Nephron (organoid): ENCODE results near the gene ZBTB6.
"Not testable (repeated sequence)": the region's sequence is repeated elsewhere in the genome, so short reads cannot be mapped to it uniquely, and the experiment has no call there.

Experiments used
- H3K27ac Mint-ChIP-seq, 3 experiments: 2 replicates each; pipeline ENCODE4 v1.8.0; 2020; ENCODE audit warnings: mixed read lengths in 3 of 3, mild to moderate bottlenecking in 2 of 3, moderate library complexity in 1 of 3
- H3K27me3 Mint-ChIP-seq: 2 replicates; pipeline ENCODE4 v1.8.0; 2021; ENCODE audit warnings: low read depth, mild to moderate bottlenecking, moderate library complexity, mixed read lengths
- H3K36me3 Mint-ChIP-seq: 2 replicates; pipeline ENCODE4 v1.8.0; 2020; ENCODE audit warnings: low read depth, mixed read lengths
- H3K4me1 Mint-ChIP-seq: 2 replicates; pipeline ENCODE4 v1.8.0; 2020; ENCODE audit warnings: mixed read lengths
- H3K4me3 Mint-ChIP-seq, 3 experiments: 2 replicates each; pipeline ENCODE4 v1.8.0; 2020; ENCODE audit warnings: mild to moderate bottlenecking in 3 of 3, mixed read lengths in 3 of 3, moderate library complexity in 2 of 3
- H3K9me3 Mint-ChIP-seq: 2 replicates; pipeline ENCODE4 v1.8.0; 2020; ENCODE audit warnings: mixed read lengths
- CTCF ChIP-seq, 3 experiments: fragments of 200-600 bp; sonication (generic); IDR thresholded peaks; one replicate each; pipeline ENCODE4 v1.5.0; 2021; ENCODE audit warnings: antibody characterized with exemption in 3 of 3; ENCODE audit not compliant: unreplicated experiment in 3 of 3

The ZBTB6 gene

DNA sequence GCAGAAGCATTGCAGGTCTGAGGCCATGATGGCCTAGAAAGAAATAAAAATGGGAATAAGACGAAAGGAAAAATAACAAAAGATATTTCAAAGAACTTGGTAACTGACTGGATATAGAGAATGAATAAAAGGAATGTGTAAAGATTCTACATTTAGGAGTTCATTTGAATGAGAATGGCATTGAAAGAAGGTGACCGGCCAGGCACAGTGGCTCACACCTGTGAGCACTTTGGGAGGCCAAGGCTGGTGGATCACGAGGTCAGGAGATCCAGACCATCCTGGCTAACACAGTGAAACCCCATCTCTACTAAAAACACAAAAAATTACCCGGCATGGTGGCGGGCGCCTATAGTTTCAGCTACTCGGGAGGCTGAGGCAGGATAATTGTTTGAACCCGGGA is 9.6 kb upstream of the ZBTB6 start:
- no peak overlapping the region for H3K27ac Mint-ChIP-seq
- H3K4me1 Mint-ChIP-seq = no peaks in the 10 kb centered on the region
- H3K27me3 Mint-ChIP-seq = no peaks in the 10 kb centered on the region
- no peaks in the 10 kb centered on the region for H3K9me3 Mint-ChIP-seq
- no peak for TF ChIP-seq CTCF (IDR thresholded peaks at IDR 0.05; ENCODE audit: unreplicated experiment in 3 of 3)
- no peak overlapping the region for H3K4me3 Mint-ChIP-seq
- H3K36me3 Mint-ChIP-seq = peaks cover 22% of the 10 kb centered on the region

- no peaks in the 10 kb centered on the region for H3K27me3 Mint-ChIP-seq
- peaks cover 19% of the 10 kb centered on the region for H3K36me3 Mint-ChIP-seq
- TF ChIP-seq CTCF (IDR thresholded peaks at IDR 0.05; ENCODE audit: unreplicated experiment in 3 of 3) = no peak
- no peaks in the 10 kb centered on the region for H3K9me3 Mint-ChIP-seq
- H3K4me1 Mint-ChIP-seq = peaks cover under 1% of the 10 kb centered on the region
- H3K4me3 Mint-ChIP-seq = no peak overlapping the region
- no peak overlapping the region for H3K27ac Mint-ChIP-seq
These were observed 5.2 kb upstream of the ZBTB6 start for GRCh38 chr9:122918310-122918709.

DNA sequence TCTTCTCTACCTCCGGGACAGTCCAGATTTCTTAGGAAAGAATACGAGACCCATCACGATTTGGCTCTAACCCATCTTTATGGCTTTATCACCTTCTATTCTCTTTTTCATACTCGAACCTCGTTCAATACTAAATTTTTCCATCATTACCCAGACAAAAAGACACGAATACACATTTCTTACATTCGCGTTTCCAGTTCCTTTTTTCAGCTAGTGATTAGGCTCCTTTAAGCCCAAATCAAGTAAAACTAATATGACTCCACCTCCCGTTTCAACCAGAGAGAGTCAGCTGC is 506 bp downstream of the ZBTB6 start:
- Mint-ChIP-seq H3K27me3 (no peaks in the 10 kb centered on the region), H3K9me3 (no peaks in the 10 kb centered on the region), H3K36me3 (peaks cover 19% of the 10 kb centered on the region), H3K4me1 (peaks cover 18% of the 10 kb centered on the region), H3K27ac (peak overlapping the region; percentile 95 to 99 (median 99)), H3K4me3 (peak overlapping the region; percentile 91 to 98 (median 96))
- no peak for TF ChIP-seq CTCF (IDR thresholded peaks at IDR 0.05; ENCODE audit: unreplicated experiment in 3 of 3)

DNA sequence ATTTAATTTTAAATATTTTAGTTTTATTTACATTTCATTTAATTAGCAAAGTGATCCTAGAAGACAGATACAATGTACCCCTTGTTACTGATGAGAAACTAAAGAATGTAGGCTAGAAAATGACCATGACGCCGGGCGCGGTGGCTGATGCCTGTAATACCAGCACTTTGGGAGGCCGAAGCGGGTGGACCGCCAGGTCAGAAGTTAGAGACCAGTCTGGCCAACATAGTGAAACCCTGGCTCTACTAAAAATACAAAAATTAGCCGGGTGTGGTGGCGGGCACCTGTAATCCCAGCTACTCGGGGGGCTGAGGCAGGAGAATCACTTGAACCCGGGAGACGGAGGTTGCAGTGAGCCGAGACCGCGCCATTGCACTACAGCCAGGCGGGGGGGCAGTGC is 7.0 kb downstream of the ZBTB6 start:
- H3K27ac Mint-ChIP-seq, H3K4me3 Mint-ChIP-seq, H3K27me3 Mint-ChIP-seq, H3K9me3 Mint-ChIP-seq: not testable (repeated sequence)
- Mint-ChIP-seq H3K36me3 (peaks cover 11% of the 10 kb centered on the region), H3K4me1 (peaks cover 19% of the 10 kb centered on the region)

- no peaks in the 10 kb centered on the region for H3K27me3 Mint-ChIP-seq
- H3K36me3 Mint-ChIP-seq = peaks cover 4% of the 10 kb centered on the region
- H3K4me3 Mint-ChIP-seq = peak within 1 kb of the TSS; percentile 94 to 98 (median 97)
- no peaks in the 10 kb centered on the region for H3K9me3 Mint-ChIP-seq
- H3K27ac Mint-ChIP-seq = peak within 1 kb of the TSS; percentile 95 to 99 (median 99)
- H3K4me1 Mint-ChIP-seq = peaks cover 26% of the 10 kb centered on the region
- no peak for TF ChIP-seq CTCF (IDR thresholded peaks at IDR 0.05; ENCODE audit: unreplicated experiment in 3 of 3)
These were observed 8.1 kb downstream of the ZBTB6 start, which contains the start of gene RC3H2 for GRCh38 chr9:122904823-122905710. TSS of gene RC3H2 (minus strand) at chr9:122905359. CDS start at chr9:122897509, 7,850 bp downstream.

DNA sequence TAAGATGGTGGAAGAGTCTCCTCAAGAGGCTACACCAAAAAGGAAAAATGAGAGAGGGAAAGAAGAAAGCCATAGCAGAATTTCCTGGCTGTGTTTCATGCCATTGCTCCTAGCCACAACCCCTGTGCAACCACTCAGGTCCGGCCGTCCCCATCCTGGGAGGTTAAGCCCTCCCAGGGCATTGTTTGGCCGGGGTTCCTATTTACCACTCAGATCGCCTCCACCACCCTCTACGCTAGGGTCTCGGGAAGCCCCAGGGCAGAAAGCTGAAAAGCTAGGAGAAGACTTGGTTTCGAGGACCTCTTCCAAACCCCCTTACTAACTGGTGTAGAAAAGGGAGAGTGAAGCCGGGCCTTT is 8.7 kb downstream of the ZBTB6 start:
- peak overlapping the region; percentile 95 to 99 (median 99) for H3K27ac Mint-ChIP-seq
- no peak for TF ChIP-seq CTCF (IDR thresholded peaks at IDR 0.05; ENCODE audit: unreplicated experiment in 3 of 3)
- H3K9me3 Mint-ChIP-seq = no peaks in the 10 kb centered on the region
- peaks cover 2% of the 10 kb centered on the region for H3K36me3 Mint-ChIP-seq
- H3K27me3 Mint-ChIP-seq = no peaks in the 10 kb centered on the region
- peak overlapping the region; percentile 93 to 98 (median 94) for H3K4me3 Mint-ChIP-seq
- H3K4me1 Mint-ChIP-seq = peaks cover 33% of the 10 kb centered on the region
